ENCODE measurements around the gene GHR. TPM values are rescaled to one million over a fixed set of nuclear protein-coding genes. Genes with fewer than 3 reads are reported as not detected.

Gene GHR
- total and polyA plus RNA-seq, 2 of the 8 experiments (the other 6 are each of a cell fraction or from before 2014, with no cell fraction given) = 0.15 to 0.19 TPM

GRCh38 chr5:42591015-42591414, 167.8 kb downstream of the GHR start:
- H3K18ac ChIP-seq (ENCODE audit: extremely low read depth, low read length) = no peak overlapping the region
- H2AFZ ChIP-seq (ENCODE audit: low read length) = no peak overlapping the region
- no peak overlapping the region for H3K4me2 ChIP-seq (ENCODE audit: insufficient read depth in 1 of 2, low read depth in 2 of 2, low read length in 2 of 2)
- H2BK5ac ChIP-seq (ENCODE audit: low read depth, low read length) = no peak overlapping the region; the same call in 1 of the 2 replicates
- H2BK15ac ChIP-seq (ENCODE audit: low read length) = no peak overlapping the region
- no peaks in the 10 kb centered on the region for H4K20me1 ChIP-seq (replicated peaks in 1 of 2; ENCODE audit: control insufficient read depth in 1 of 2, insufficient read depth in 2 of 2, low read length in 2 of 2)
- no peak overlapping the region for H4K8ac ChIP-seq (ENCODE audit: extremely low read depth, insufficient read depth, low read length)
- no peak overlapping the region for H3K4me3 ChIP-seq (ENCODE audit: extremely low read depth in 1 of 4, insufficient read depth in 2 of 4, low read depth in 3 of 4, low read length in 4 of 4)
- no peak overlapping the region for H3K23ac ChIP-seq (ENCODE audit: insufficient read length)
- no peak overlapping the region for H3K9ac ChIP-seq (replicated peaks in 1 of 4; ENCODE audit: extremely low read depth in 1 of 4, low read depth in 3 of 4, low read length in 3 of 4)
- no peak overlapping the region for H2BK12ac ChIP-seq (ENCODE audit: low read depth, low read length)
- POLR2A ChIA-PET (ENCODE audit: partially characterized antibody) = no interaction called here
- H3K79me2 ChIP-seq (ENCODE audit: control insufficient read depth in 1 of 2, insufficient read depth in 2 of 2, low read length in 2 of 2) = no peaks in the 10 kb centered on the region
- no peak overlapping the region for H2AK5ac ChIP-seq (ENCODE audit: low read depth, low read length)
- H2BK120ac ChIP-seq (replicated peaks; ENCODE audit: low read depth, low read length) = no peak overlapping the region
- no peak overlapping the region for H3K14ac ChIP-seq (ENCODE audit: insufficient read length)
- FAIRE-seq = no peak
- H3K27ac ChIP-seq (ENCODE audit: low read depth, low read length) = no peak overlapping the region
- no peaks in the 10 kb centered on the region for H3K27me3 ChIP-seq (replicated peaks in 1 of 4; ENCODE audit: control insufficient read depth in 3 of 4, extremely low read depth in 1 of 4, insufficient read depth in 3 of 4, low read length in 3 of 4)
- H3K79me1 ChIP-seq (ENCODE audit: low read depth, low read length) = no peaks in the 10 kb centered on the region
- H3K36me3 ChIP-seq (ENCODE audit: control insufficient read depth in 2 of 4, insufficient read depth in 4 of 4, low read length in 3 of 4) = no peaks in the 10 kb centered on the region
- no peaks in the 10 kb centered on the region for H3K9me3 ChIP-seq (ENCODE audit: insufficient read depth in 2 of 2, low read depth in 1 of 2, low read length in 1 of 2)
- CTCF ChIA-PET (ENCODE audit: partially characterized antibody) = interaction anchor here (2.6 kb wide), 1 partner anchor 8 kb away, joined by 15 read pairs; no protein-coding TSS in a partner anchor
- WGBS, 2 experiments (ENCODE audit: extremely low coverage in 1 of 2, insufficient coverage in 1 of 2, insufficient read length in 1 of 2, insufficient replicate concordance in 2 of 2, low coverage in 1 of 2, low lambda C conversion rate in 2 of 2, missing lambda C conversion rate in 1 of 2) = 81% methylated on average over 7 of the region's 7 CpGs; no CpG with 5 or more reads in 1 of the 2 experiments
- H4K5ac ChIP-seq (ENCODE audit: insufficient read length, low read depth, low read length) = no peak overlapping the region
- no peaks in the 10 kb centered on the region for H3K23me2 ChIP-seq (ENCODE audit: low read depth, low read length)
- no peak overlapping the region for H3K4ac ChIP-seq (replicated peaks; ENCODE audit: insufficient read length, low read depth, low read length)
- H3K56ac ChIP-seq (replicated peaks; ENCODE audit: insufficient read length, low read depth, low read length) = no peak overlapping the region
- H3K4me1 ChIP-seq (replicated peaks in 1 of 4; ENCODE audit: control insufficient read depth in 3 of 4, insufficient read depth in 4 of 4, low read length in 3 of 4) = peaks cover 0 to 3% (median 0%) of the 10 kb centered on the region in 4 experiments; a peak in 1 of 7 replicates
- no peak overlapping the region for H2BK20ac ChIP-seq (ENCODE audit: low read length)
- H4K91ac ChIP-seq (replicated peaks; ENCODE audit: insufficient read length, low read length) = no peak overlapping the region
- no peak for DNase-seq (ENCODE audit: low read depth in 1 of 2, low spot score in 2 of 2)
- no peak for TF ChIP-seq KDM5A (IDR thresholded peaks at IDR 0.05; ENCODE audit: low read length)
- TF ChIP-seq ATF3 (IDR thresholded peaks at IDR 0.05; ENCODE audit: insufficient read depth, low read depth, low read length) = no peak
- no peak for TF ChIP-seq BRCA1 (IDR thresholded peaks at IDR 0.05; ENCODE audit: low read depth, low read length)
- no peak for TF ChIP-seq RXRA (IDR thresholded peaks at IDR 0.05; ENCODE audit: insufficient read depth, low read depth, low read length)
- TF ChIP-seq MAX (IDR thresholded peaks at IDR 0.05) = no peak
- no peak for TF ChIP-seq ATF2 (IDR thresholded peaks at IDR 0.05; ENCODE audit: low read length)
- TF ChIP-seq USF2 (IDR thresholded peaks at IDR 0.05; ENCODE audit: low read length) = no peak
- TF ChIP-seq MAFK (IDR thresholded peaks at IDR 0.05; ENCODE audit: low read depth, low read length) = no peak
- TF ChIP-seq GABPA (IDR thresholded peaks at IDR 0.05; ENCODE audit: borderline replicate concordance, insufficient read depth, low read length) = no peak
- TF ChIP-seq BACH1 (IDR thresholded peaks at IDR 0.05; ENCODE audit: low read length) = no peak
- no peak for TF ChIP-seq TAF7 (optimal IDR thresholded peaks at IDR 0.05; ENCODE audit: borderline replicate concordance, low read depth, low read length)

All from H1 (cell line).